D721Med (cell line): Measurements from ENCODE around the gene FUCA1.
"Not testable (repeated sequence)": the region's sequence is repeated elsewhere in the genome, so short reads cannot be mapped to it uniquely, and the experiment has no call there.

Experiments
- DNase-seq: peaks from one replicate; pipeline ENCODE4 v3.0.0; 2011; ENCODE audit warnings: low spot score; ENCODE audit not compliant: insufficient read length
- FAIRE-seq: peaks from 2 replicates; lab custom pipeline; 2011; peaks lifted over from hg19 to GRCh38; lab: Jason Lieb, UNC
- CTCF ChIP-seq: IDR thresholded peaks from 2 replicates; pipeline ENCODE4 v1.5.1; 2012; ENCODE audit warnings: mild to moderate bottlenecking, control low read depth; ENCODE audit not compliant: insufficient read depth; ENCODE audit errors: missing control alignments

FUCA1 gene

DNA sequence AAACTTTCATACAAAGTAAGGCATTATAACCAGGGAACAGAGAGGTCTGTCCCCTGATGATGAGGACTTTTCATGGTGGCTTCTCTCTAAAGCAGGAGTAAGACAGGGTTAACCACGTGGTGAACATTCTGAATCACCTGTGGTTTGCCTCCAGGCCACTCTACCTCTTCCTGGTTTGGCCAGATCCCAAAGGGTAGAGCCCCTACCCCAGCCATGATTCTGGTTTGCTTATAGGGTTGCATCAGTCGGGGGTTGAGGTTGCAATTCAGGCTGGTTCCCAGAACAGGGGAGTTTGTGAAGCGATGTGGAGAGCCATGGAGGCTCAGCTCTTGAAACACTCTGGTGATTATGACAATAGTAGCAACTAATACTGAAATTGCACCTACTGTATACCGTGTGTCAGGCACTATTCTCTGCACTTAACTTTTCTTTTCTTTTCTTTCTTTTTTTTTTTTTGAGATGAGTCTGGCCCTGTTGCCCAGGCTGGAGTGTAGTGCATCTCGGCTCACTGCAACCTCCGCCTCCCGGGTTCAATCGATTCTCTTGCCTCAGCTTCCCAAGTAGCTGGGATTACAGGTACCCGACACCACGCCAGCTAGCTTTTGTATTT is 36.8 kb upstream of the FUCA1 start:
- TF ChIP-seq CTCF, result no peak
- FAIRE-seq, result no peak
- DNase-seq, result no peak

DNA sequence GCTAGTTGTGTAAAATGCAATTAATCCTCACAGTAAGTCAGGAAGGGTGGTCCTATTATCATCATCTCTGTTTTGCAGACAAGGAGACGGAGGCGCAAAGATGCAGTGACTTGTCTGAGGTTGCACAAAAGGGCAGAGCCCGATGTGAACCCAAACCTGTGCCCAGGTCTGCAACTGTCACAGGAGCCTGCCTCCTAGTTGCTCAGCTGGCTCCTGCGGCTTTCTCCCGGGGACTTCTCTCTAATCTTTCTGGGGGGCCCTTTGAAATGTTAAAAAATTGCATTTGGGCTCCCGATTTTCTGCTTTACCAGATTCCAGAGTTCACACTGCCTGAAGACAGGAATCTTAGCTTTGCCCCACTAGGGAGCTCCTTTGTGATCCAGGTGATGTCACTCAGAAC is 35.7 kb upstream of the FUCA1 start:
- TF ChIP-seq CTCF, result no peak
- DNase-seq, result no peak
- FAIRE-seq, result no peak

DNA sequence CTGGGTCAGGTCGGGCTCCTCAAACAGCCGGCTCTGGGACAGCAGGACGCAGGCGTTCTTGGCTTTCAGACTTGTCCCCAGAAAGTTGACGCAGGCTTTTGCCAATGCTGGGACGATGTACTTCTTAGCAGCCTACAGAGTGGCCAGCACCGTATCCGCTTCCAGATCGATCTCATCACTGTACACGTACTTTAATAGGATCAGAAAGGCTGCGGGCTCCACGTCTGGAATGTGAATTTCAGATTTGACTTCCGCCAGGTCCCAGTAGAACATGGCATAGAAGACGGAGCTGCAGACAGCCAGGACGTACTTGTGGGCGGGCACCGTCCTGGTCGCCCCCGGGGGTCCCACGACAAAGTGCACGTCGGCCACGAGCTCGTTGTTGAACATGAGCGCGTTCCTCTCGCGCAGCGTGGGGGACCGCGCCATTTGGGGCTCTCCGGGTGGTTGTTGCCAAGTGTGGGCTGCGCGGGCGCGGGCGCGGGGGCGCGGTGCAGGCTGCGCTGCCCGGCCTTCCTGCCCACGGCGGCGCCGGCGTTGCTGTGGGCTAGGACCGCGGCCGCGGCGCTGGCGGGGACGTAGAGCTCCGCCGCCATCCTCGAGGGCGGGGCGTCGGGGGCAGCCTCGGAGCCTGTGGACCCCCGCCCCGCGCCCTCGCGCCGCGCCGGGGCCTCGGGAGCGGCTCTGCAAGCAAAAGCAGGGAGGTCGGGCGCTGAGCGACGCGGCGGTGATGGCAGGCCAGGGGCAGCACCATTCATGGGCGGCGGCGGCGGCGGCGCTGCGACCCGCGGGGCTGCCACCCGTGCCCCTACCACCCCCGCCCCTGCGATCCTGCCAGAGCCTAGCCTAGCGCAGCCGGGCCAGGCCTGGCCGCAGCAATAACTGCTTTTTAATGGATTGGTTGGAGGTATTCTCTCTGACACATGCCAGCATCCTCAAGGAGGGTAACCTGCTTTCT is 34.5 kb upstream of the FUCA1 start:
- TF ChIP-seq CTCF, result no peak
- FAIRE-seq, result no peak
- DNase-seq, result no peak

DNA sequence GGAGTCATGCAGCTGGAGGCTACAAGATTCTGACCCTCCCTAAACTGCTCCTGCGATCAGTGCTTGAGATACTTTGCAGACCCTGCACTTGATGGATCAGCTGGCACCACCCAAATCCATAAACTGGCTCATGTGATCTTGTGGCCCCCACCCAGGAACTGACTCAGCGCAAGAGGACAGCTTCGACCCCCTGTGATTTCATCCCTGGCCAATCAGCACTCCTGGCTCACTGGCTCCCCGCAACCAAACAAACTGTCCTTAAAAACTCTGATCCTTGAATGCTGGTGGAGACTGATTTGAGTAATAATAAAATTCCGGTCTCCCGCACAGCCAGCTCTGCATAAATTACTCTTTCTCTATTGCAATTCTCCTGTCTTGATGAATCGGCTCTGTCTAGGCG is 31.9 kb upstream of the FUCA1 start:
- FAIRE-seq, DNase-seq: not testable (repeated sequence)

GRCh38 chr1:23899070-23899469 is 31.0 kb upstream of the FUCA1 start:
- FAIRE-seq (no peak), DNase-seq (no peak)
- TF ChIP-seq CTCF, result no peak

DNA sequence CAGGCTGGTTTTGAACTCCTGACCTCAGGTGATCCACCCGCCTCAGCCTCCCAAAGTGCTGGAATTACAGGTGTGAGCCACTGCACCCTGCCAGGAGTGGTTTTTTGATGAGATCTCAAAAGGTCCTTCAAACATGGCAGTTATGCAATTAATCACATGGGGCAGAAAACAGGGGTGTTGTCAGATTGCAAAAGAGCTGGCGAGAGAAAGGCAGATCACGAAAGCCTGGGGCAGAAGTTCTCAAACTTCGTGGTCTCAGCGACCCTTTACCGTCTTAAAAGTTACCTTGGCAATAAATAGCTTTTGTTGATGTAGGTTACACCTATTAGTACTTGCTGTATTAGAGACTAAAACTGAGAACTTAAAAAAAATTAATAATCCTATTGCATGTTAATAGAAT is 29.0 kb upstream of the FUCA1 start:
- FAIRE-seq, result no peak
- TF ChIP-seq CTCF, result no peak
- DNase-seq, result no peak

DNA sequence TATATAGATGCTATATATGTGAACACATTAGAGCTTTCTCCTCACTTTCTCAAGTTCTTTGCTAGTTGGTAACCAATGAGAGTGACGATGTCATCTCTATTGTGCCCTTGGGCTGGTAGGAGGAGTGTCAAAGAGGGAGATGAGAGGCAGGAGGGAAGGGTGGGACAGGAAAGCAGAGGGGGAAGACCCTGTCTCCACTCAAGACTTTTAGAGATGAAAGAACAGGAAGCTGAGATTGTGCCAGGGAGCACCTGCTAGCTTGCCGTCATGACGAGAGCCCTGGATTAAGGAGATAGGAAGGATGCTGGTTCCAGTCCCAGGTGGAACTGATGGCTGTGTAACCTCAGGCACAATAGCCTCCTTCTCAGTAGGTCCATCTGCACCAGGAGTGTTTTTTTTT is 28.4 kb upstream of the FUCA1 start:
- FAIRE-seq, result no peak
- no peak for DNase-seq
- TF ChIP-seq CTCF, result no peak
